ENCODE results near the gene ATOH8.
A peak's percentile ranks its signal among the peaks of the same experiment; 100 is the strongest.
"Not testable (repeated sequence)": the region's sequence is repeated elsewhere in the genome, so short reads cannot be mapped to it uniquely, and the experiment has no call there.

Gene ATOH8

DNA sequence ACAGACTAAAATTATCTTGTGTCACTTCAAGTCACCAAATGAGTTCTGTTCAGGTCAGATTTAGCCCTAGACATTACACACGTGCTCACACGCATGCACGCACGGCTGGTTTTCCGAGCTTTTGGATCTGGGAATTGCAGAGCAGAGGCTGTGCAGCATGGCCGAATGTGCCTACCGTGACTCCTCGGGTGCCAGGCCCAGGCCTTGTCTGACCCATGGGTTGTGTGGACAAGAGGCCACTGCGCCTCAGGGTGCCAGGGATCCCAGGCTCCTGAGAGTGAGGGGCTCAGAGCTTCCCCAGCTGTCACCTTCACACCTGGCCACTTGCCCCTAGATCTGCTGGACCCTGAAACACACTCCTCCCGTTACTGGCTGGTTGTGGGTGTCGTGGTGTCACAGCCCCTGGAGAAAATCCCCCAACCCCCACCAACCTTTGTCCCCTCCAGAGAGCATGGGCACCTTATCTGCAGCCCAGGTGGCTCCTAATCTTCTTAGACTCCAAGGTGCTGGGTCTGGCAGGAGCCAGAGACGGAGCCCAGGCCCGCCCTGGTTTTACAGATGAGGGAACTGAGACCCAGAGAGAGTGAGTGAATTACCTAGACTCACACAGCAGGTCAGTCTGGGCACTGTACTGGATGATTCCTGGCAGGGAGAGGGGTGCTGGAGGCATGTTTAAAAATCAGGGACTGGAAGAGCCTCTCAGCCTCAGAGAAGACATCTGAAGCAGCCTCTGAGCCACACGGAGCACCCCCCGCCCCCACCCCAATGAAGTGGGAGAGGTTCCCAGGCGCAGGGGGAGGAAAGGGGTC lies 56.8 kb downstream of the ATOH8 start:
- DNase-seq = no peak

DNA sequence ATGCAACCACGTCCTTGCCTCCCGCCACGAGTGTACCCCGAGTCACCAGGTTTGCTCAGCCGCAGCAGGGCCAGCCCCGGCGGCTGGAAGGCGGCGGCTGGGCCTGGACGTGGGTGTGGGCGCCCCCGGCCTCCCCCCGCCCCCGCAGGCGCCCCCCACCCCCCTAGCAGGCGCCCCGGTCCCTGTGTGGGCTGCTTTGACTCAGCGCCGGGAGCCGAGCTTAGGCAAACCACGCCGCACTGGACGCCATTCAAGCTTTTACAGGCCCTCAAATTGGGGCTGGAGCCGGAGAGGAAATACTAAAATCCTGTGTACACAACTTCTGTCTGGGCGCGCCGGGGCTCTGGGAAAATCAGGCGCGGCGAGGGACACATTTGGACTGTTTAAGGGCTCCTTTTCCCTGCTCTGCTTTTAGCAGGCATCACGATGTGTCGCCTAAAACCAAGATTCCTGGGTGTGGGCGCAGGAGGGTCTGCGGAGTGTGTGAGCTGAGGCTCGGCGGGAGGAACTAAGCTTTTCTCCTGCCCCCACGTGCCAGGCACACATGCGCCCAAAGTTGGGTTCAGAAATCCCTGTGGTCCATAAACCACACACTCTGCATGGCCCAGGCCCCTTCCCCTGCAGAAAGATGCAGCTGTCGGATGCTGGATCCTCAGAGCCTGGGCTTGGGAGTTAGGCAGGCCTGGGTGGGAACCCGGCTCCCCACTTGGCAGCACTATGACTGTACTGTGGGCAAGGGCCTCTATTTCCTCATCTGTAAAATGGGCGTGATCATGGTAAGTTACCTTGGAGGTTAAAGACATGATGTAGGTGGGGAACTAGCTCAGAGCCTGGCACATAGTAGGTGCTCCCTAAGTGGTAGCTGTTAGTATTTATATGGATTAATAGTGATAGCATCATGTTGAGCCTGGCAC lies 57.6 kb downstream of the ATOH8 start:
- DNase-seq = peak; percentile 20

DNA sequence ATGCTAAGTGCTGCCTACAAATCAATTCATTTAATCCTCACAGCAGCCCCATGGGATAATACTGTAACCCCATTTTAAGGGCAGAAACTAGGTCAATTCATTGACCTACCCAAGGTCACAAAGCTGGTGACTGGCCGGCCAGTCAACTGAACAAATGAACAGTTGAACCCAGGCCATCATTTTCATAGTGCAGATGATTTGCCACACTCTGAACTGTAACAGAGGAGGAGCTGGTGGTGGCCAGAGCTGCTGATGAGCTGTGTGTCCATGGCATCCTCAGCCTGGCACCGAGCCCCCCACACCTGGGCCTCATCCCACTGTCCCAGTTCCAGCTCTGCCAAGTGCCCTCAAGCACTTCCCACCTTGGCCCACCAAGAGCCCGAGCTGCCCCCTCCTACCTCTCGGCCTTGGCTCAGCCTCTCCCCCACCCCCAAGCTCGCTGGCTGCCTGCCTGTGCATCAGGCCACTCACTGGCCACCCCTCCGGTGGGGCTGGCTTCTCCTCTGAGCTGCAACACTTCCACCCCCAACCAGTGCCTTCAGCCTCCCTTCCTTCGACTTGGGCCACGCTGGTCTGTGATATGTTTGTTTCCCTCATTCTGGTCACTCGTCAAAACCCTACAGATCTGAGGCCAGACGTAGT lies 58.4 kb downstream of the ATOH8 start:
- no peak for DNase-seq

DNA sequence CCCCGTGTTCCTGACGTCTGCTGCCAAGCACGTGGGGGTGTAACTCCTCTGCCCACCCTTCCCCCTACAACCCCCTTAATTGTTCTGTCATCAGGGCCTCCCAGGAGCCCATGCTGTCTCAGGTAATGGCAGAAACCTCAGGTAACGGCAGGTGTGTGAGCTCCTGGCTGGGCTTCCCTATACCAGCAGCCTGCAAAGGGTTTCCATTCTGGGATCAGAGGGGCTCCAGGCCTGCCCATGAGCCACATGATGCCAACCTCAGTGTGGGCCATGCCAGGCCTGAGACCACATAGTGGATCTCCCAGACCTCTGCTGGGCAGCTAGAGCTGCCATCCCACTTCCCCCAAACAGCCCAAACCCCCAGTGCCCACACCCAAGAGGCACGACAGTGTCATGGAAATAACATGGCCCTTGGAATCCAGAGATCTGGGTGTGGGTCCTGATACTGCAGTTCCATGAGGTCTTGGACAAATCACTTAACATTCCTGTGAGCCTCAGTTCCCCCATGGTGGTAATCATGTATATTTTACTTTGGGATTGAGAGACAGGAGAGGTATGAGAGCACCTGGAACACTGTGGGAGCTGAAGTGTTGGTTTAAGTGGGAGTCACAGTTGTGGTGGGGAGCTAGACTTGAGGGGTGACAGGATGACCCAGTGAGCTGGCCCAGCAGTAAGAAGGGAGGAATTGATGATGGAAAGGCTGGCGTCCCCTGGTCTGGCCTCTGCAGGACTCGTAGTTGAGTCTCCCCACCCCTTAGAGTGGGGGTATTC lies 59.6 kb downstream of the ATOH8 start:
- DNase-seq = no peak

DNA sequence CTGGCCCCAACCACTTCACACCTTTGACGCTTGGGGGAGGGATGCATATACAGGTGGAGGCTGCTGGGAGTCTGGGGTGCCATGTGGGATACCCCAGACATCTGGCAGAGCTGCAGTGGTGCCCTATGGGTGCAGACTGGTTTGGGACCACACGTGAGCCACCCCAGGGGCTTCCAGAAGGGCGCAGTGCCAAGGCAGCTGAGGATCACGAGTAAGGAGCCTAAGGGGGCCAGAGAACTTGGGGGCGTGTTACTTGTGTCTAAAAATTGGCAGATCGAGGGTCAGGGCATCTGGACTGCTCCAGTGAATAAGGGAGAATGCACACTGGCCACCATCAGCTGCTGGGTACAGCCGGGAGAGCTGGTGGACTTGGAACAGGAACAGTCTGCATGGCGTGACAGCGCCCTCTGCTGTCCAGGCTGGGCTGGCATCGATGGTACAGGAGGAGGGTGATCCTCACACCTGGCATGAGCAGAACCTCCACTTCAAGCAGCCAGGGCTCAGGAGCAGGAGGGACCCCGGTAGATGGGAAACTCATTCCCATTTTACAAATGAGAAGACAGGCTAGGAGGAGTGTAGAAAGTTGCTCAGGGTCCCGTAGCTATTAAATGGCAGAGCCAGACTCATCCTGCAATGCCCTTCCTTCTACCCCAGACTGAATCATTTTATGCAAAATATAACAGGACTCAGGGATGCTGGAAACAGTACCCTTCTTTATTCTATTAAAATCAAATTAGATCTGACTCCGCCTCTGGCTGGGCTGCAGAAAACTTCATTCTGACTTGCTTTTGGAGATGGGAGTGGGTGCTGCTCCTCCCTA lies 60.4 kb downstream of the ATOH8 start:
- DNase-seq = peak; percentile 59

DNA sequence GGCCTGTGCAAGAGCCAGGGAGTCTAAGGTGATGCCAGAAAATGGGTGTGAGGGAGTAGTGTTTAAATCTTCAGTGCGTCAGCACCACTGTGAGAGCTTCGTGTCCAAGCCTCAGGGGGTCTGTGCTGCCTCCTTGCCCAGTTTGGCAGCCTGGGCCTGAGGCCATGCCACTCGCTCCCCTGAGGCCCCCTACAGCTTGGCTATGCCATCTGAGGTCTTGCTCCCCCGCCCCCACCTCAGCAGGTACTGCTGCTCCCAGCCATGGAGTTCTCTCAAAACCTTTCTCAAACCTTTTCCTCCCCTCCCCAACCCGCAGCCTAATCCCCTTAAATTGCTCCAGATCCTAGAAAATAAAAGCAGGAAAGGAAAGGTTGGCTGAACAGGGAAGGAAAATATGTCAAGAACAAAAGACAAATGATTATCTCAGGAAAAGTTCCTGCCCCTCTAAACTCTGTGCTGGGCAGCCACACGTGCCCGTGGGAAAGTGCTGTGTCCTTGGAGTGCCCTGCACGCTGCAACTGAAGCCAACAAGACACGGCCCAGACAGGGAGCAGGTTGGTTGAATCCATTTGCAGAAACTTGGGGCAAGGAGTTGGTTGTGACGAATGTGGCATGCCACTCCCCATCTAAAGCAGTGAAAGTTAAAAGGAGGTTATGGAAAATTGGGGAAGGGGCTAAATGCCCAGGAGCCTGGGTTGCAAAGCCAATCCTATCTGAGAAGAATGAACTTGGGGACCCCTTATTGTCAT lies 61.2 kb downstream of the ATOH8 start:
- no peak for DNase-seq

DNA sequence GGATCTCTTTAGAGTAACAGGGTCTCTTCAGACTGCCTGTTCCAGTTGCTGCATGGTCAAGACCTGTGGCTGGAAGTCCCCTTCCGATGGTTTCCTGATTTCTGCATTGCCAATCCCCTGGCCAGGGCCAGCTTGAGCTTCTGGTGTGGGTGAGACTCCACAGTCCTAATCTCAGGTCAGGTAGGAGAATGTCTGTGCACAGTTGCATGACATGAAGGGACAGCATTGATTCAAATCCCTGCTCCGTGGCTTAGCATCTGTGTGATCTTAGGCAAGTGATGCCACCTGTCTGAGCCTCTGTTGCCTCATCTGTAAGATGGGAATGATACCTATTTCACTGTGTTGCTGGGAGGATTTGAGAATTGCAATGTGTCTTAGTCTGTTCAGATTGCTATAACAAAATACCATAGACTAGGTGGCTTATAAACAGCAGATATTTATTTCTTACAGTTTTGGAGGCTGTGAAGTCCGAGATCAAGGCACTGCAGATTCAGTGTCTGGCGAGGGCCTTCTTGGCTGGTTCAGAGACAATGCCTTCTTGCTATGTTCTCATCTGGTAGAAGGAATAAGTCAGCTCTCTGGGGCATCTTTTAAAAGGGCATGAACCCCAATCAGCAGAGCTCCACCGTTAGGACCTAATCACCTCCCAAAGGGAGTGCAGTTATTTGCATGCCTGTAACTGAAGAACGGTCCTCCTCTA lies 66.2 kb downstream of the ATOH8 start:
- no peak for DNase-seq

DNA sequence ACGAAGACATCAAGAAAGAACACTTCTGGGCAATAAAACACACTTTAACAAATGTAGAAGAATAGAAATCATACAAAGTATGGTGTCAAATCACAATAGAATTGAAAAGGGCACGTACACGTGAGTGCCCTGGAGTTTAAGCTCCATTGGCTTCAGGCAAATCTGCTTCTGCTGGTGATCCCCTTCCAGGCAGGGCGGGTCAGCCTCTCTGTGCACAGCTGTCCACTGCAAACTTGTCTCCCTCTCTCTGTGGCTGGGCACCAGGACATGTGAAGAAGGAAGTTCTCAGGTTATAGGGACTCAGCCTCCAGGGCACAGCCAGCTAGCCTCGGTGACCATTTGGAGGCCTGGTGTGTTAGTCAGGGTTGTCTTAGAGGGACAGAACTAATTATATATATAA lies 69.0 kb downstream of the ATOH8 start:
- DNase-seq = no peak

DNA sequence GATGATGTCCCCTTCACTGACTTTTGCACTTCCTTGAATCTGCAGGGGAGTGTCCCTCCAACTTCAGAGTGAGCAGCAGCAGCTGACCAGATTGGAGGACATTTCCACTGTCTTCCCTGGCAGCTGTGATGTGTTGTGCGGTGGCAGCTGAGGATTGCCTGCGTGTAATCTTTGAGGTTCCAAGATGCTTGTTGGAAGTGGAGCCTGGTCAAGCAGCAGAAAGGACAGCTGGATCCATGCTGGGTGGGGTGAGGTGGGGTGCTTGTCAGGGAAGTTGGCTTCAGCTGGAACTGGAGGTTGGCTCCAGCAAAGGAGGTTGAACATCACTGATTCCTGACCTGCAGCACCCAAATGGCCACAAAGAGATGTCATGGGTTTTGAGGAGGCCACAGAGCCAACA lies 70.2 kb downstream of the ATOH8 start:
- no peak for DNase-seq

DNA sequence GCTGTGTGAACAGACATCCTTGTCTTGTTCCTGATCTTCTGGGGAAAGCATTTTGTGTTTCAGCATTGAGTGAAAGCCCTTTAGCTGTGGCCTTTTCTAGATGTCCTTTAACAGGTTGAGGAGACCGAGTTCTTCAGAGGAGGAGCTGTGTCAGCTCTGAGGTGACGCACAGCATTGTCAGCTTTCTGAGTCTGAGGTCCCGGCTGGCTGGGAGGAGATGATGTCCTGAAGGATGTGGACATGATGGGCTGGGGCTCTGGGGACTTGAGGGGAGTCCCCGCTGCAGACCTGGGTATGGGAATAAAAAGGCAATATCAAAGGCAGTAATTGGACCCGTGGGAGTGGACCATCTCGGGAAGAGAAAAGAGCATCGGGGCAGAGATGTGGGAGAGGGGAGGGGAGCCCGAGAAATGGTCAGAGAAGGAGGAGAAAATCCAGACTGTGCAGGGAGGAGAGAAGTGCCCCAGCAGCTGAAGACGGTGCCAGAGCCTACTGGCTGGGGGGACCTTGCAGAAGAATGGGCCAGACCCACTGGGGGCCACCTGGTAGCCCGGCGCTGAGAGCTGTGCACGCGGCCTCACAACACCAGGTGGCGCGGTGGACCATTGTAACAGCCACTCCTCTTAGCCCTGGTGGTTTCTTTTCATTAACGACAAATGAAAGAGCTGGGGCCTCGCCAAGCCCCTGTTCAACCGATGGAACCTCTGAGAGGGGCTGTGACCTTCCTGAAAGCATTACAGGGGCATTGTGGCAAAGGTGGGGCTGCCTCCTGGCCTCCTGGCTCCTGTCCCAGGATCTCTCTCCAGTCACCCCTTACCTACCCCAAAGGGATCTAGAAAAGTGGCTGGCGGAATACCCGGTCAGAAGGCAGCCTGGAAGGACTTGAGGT lies 73.4 kb downstream of the ATOH8 start:
- DNase-seq = no peak

DNA sequence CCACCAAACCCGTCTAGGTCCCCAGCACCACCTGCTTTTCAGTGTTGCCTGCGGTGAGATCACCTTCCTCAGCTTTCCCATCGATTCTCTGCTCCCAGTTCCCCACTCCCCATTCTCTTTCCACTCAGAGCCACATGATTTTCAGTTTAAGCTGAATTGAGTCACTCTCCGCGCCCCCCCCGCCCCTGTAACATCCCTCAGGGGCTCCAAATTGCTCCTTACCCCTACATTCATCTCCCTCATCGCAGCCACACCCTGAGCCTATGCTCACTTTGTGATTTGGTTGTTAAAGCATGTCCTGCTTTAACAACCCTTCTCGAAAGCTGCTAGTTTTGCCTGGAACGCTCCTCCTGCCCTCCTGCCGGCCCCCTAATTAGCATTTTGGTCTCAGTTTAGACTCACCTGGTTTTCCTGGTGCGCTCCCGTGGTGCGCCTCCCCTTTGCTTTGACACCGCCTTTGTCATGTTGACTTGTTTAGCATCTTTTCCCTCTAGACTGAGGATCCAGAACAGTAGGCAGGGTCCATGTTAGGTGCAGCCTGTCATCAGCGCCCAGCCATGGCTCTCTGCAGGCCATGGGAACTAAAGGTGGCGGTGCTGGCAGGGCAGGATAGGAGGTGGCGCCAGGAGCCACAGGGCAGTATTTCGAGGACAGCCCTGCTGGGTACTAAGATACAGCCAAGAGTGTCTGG lies 74.2 kb downstream of the ATOH8 start:
- DNase-seq = no peak

DNA sequence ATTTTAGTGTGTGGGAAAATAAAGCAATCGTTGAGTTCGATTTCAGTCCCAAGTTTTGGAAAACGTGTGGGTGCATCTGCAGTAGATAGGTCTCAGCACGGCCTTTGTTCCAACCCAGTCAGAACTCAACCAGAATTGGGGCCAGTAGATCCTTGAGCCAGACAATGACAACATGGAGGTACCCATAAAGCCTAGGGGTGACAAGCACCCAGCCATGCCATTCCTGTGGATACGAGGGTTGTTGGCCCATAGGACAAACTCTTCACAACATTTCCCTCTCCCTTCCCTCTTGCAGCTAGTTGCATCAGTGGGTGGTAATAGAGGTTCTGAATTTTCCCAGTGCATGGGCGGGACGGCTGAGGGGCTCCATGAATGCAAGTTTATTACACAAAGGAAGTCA lies 74.9 kb downstream of the ATOH8 start:
- DNase-seq = no peak

DNA sequence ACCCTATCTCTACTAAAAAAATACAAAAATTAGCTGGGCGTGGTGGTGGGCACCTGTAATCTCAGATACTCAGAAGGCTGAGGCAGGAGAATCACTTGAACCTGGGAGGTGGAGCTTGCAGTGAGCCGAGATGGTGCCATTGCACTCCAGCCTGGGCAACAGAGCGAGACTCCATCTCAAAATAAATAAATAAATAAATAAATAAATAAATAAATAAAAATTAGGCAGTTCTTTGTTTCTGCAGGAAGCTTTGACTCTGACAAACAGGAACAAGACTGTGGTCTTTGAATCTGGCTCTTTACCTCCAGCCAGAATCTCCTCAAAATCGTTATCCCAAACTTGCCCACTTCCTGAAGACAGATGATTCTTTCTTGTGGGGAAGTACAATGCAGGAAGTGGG lies 75.6 kb downstream of the ATOH8 start:
- not testable (repeated sequence) for DNase-seq

DNA sequence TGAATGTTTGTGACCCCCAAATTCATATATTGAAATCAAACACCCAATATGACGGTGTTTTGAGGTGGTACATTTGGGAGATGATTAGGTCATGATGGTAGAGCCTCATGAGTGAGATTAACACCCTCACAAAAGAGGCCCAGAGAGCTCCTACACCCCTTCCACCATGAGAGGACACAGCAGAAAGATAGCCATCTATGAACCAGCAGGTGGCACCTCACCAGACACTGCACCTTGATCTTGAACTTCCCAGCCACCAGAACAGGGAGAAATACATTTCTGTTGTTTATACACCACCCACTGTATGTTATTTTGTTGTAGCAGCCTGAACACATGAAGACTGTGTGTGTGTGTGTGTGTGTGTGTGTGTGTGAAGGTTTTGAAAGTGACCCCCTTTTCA lies 76.9 kb downstream of the ATOH8 start:
- no peak for DNase-seq

DNA sequence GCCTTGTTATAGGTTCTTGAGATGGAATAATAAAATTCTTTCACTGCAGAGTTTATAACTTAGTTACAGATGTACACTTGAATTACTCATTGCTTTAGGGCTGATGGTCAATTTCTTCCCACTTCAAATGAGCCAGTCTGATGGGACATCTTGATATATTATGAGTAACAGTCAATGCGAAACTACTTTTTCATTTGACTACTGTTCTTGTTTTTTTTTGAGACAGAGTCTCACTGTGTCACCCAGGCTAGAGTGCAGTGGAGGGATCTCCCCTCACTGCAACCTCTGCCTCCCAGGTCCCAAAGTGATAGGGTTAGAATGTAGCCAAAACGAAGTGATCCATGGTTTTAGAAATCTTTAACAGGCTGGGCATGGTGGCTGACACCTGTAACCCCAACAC lies 77.9 kb downstream of the ATOH8 start:
- DNase-seq = no peak

DNA sequence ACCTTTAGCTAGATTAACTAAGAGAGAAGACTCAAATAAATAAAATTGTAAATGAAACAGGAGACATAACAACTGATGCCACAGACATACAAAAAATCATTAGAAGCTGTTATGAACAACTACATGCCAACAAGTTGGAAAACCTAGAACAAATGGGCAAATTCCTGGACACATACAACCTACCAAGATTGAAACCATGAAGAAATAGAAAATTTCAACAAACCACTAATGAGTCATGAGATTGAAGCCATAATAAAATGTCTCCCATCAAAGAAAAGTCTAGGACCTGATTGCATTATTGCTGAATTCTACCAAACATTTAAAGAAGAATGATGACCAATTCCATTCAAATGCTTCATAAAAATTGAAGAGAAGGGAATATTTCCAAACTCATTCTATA lies 80.7 kb downstream of the ATOH8 start:
- no peak for DNase-seq
